Liver (tissue), 9 donors: ENCODE data around the gene RASAL1. TPM values are rescaled to one million over a fixed set of nuclear protein-coding genes. Genes with fewer than 3 reads are reported as not detected.

Experiments used
- DNase-seq: peaks from one replicate; pipeline ENCODE4 v3.0.0-alpha.2; 2017; ENCODE audit warnings: low spot score
- H3K27ac ChIP-seq, 2 donors: one replicate each; pipeline ENCODE4 v1.7.0; 2013; ENCODE audit warnings: inconsistent platforms in 2 of 2, low read length in 2 of 2, control low read depth in 1 of 2, low read depth in 1 of 2, mild to moderate bottlenecking in 1 of 2
- H3K27me3 ChIP-seq, 4 donors: one replicate each; pipeline versions ENCODE4 v1.6.1 to v1.7.0; 2013; ENCODE audit warnings: low read length in 3 of 4, inconsistent platforms in 1 of 4, mild to moderate bottlenecking in 1 of 4, moderate library complexity in 1 of 4; ENCODE audit not compliant: control insufficient read depth in 4 of 4, insufficient read depth in 4 of 4
- H3K36me3 ChIP-seq, 4 donors: one replicate each; pipeline versions ENCODE4 v1.6.1 to v1.7.0; 2013; ENCODE audit warnings: low read length in 3 of 4, mild to moderate bottlenecking in 3 of 4, low read depth in 1 of 4, moderate library complexity in 1 of 4; ENCODE audit not compliant: control insufficient read depth in 4 of 4, insufficient read depth in 3 of 4
- H3K4me1 ChIP-seq, 4 donors: one replicate each; pipeline versions ENCODE4 v1.6.1 to v1.7.0; 2013; ENCODE audit warnings: low read length in 3 of 4, mild to moderate bottlenecking in 3 of 4, moderate library complexity in 1 of 4; ENCODE audit not compliant: control insufficient read depth in 4 of 4, insufficient read depth in 4 of 4
- H3K4me3 ChIP-seq, 3 donors: one replicate each; pipeline versions ENCODE4 v1.6.1 to v1.7.0; 2013; ENCODE audit warnings: low read length in 3 of 3, control low read depth in 1 of 3, low read depth in 1 of 3, mild to moderate bottlenecking in 1 of 3
- H3K9ac ChIP-seq, 2 donors: one replicate each; pipeline ENCODE4 v1.7.0; 2013; ENCODE audit warnings: low read length in 2 of 2, mild to moderate bottlenecking in 2 of 2, moderate library complexity in 2 of 2, control low read depth in 1 of 2, low read depth in 1 of 2
- H3K9me3 ChIP-seq, 4 donors: one replicate each; pipeline versions ENCODE4 v1.6.1 to v1.7.0; 2013; ENCODE audit warnings: low read length in 3 of 4; ENCODE audit not compliant: control insufficient read depth in 4 of 4
- EGR1 ChIP-seq, 2 donors: IDR thresholded peaks; 2 replicates each; pipeline ENCODE4 v1.6.1; 2016 to 2018; ENCODE audit warnings: antibody characterized with exemption in 2 of 2, low read depth in 2 of 2
- FOXA1 ChIP-seq: IDR thresholded peaks from 2 replicates; pipeline ENCODE4 v1.6.1; 2016; ENCODE audit warnings: antibody characterized with exemption
- FOXA2 ChIP-seq: IDR thresholded peaks from 2 replicates; pipeline ENCODE4 v1.6.1; 2016; ENCODE audit warnings: antibody characterized with exemption
- GABPA ChIP-seq, 2 donors: IDR thresholded peaks in 1 of 2; conservative IDR thresholded peaks in 1 of 2; 2 replicates each; pipeline ENCODE4 v1.6.1; 2016; ENCODE audit warnings: antibody characterized with exemption in 2 of 2, mild to moderate bottlenecking in 1 of 2, moderate library complexity in 1 of 2
- HNF4A ChIP-seq, 2 donors: conservative IDR thresholded peaks; 2 replicates each; pipeline ENCODE4 v1.6.1; 2016; ENCODE audit warnings: antibody characterized with exemption in 2 of 2, mild to moderate bottlenecking in 2 of 2
- HNF4G ChIP-seq: IDR thresholded peaks from 2 replicates; pipeline ENCODE4 v1.6.1; 2016; ENCODE audit warnings: antibody characterized with exemption
- JUND ChIP-seq, 2 donors: IDR thresholded peaks; 2 replicates each; pipeline ENCODE4 v1.6.1; 2016; ENCODE audit warnings: antibody characterized with exemption in 2 of 2
- NR2F2 ChIP-seq: IDR thresholded peaks from 2 replicates; pipeline ENCODE4 v1.6.1; 2016; ENCODE audit warnings: antibody characterized with exemption
- RAD21 ChIP-seq, 2 donors: IDR thresholded peaks; 2 replicates each; pipeline ENCODE4 v1.6.1; 2016; ENCODE audit warnings: antibody characterized with exemption in 2 of 2, mild to moderate bottlenecking in 2 of 2
- REST ChIP-seq: IDR thresholded peaks from 2 replicates; pipeline ENCODE4 v1.6.1; 2016; ENCODE audit warnings: antibody characterized with exemption, mild to moderate bottlenecking
- RXRA ChIP-seq, 2 donors: IDR thresholded peaks; 2 replicates each; pipeline ENCODE4 v1.6.1; 2017 to 2018; ENCODE audit warnings: antibody characterized with exemption in 2 of 2, mild to moderate bottlenecking in 1 of 2
- TAF1 ChIP-seq: conservative IDR thresholded peaks from 2 replicates; pipeline ENCODE4 v1.6.1; 2016; ENCODE audit warnings: antibody characterized with exemption, mild to moderate bottlenecking
- YY1 ChIP-seq: IDR thresholded peaks from 2 replicates; pipeline ENCODE4 v1.6.1; 2016; ENCODE audit warnings: antibody characterized with exemption, mild to moderate bottlenecking
- ZBTB33 ChIP-seq: IDR thresholded peaks from 2 replicates; pipeline ENCODE4 v1.6.1; 2016; ENCODE audit warnings: antibody characterized with exemption
- WGBS: extraction: QIAGEN DNeasy Blood & Tissue Kit; methylation state at CpG from one replicate; pipeline ENCODE4 v1.1.7; 2013; 5-methylcytosine and 5-hydroxymethylcytosine counted together
- polyA plus RNA-seq, 2 donors: library from polyadenylated mRNA; stranded (reverse) in 1 of 2; unstranded in 1 of 2; fragments of 200-250 nt in 1 of 2; fragments of >200 nt in 1 of 2; fragmentation: Nextera tagmentation in 1 of 2; extraction: Ambion mirVana in 1 of 2; gene quantifications; one replicate each; pipeline versions ENCODE4 v1.2.1 to v1.2.3, GENCODE V29; 2013 to 2015
- total RNA-seq, 2 donors: library from RNA; depleted of rRNA; stranded (reverse); fragments of >200 nt; gene quantifications; one replicate each; pipeline ENCODE4 v1.2.3, GENCODE V29; 2014
- donor health status: healthy.
- donor health status: healthy.
- donor health status: healthy.
- donor health status: healthy.
- donor health status: healthy.

RASAL1 gene
- total and polyA plus RNA-seq, 4 donors = 0.20 to 0.33 (median 0.26) TPM

GRCh38 chr12:113184098-113184899, 48.7 kb upstream of the RASAL1 start:
- peak overlapping the region; percentile 74 to 98 for H3K27ac ChIP-seq
- no peak for TF ChIP-seq GABPA (IDR thresholded peaks at IDR 0.05 in 1 of 2, conservative IDR thresholded peaks at IDR 0.05 in 1 of 2)
- no peak for TF ChIP-seq EGR1 (IDR thresholded peaks at IDR 0.05; ENCODE audit: low read depth in 2 of 2)
- 33% methylated on average over 26 of the region's 26 CpGs for WGBS
- H3K4me3 ChIP-seq = peak overlapping the region; percentile 79 to 94 (median 81)
- H3K9ac ChIP-seq = peak overlapping the region; percentile 51 to 97
- no peaks in the 10 kb centered on the region for H3K9me3 ChIP-seq
- no peaks in the 10 kb centered on the region for H3K27me3 ChIP-seq
- peaks cover 6 to 15% (median 11%) of the 10 kb centered on the region in 4 donors for H3K36me3 ChIP-seq
- peaks cover 8 to 39% (median 24%) of the 10 kb centered on the region in 4 donors for H3K4me1 ChIP-seq
- no peak for DNase-seq

GRCh38 chr12:113183030-113183589, 47.5 kb upstream of the RASAL1 start:
- H3K9me3 ChIP-seq = no peaks in the 10 kb centered on the region
- DNase-seq = no peak
- no peak overlapping the region for H3K4me3 ChIP-seq
- no peak overlapping the region for H3K9ac ChIP-seq
- TF ChIP-seq HNF4G (no peak), RXRA (IDR thresholded peaks at IDR 0.05) (no peak), REST (no peak), TAF1 (no peak), ZBTB33 (no peak), FOXA2 (no peak), YY1 (no peak), FOXA1 (no peak), JUND (IDR thresholded peaks at IDR 0.05) (no peak), NR2F2 (no peak), RAD21 (IDR thresholded peaks at IDR 0.05) (no peak), GABPA (IDR thresholded peaks at IDR 0.05 in 1 of 2, conservative IDR thresholded peaks at IDR 0.05 in 1 of 2) (no peak), EGR1 (IDR thresholded peaks at IDR 0.05; ENCODE audit: low read depth in 2 of 2) (no peak), HNF4A (conservative IDR thresholded peaks at IDR 0.05) (no peak)
- WGBS = 87% methylated on average over 11 of the region's 11 CpGs
- no peaks in the 10 kb centered on the region for H3K27me3 ChIP-seq
- H3K36me3 ChIP-seq = peaks cover 10 to 25% (median 21%) of the 10 kb centered on the region in 4 donors
- peaks cover 8 to 39% (median 20%) of the 10 kb centered on the region in 4 donors for H3K4me1 ChIP-seq
- H3K27ac ChIP-seq = no peak overlapping the region
